NK-92 treated with Interleukin-12 subunit alpha and Interleukin-12 subunit beta, amount 100 ng/mL, for 24 hours (cell line): ENCODE results near the gene NHERF2.

Experiments
- DNase-seq: peaks from one replicate; lab custom pipeline; 2025; lab: John Stamatoyannopoulos, UW

Gene NHERF2

DNA sequence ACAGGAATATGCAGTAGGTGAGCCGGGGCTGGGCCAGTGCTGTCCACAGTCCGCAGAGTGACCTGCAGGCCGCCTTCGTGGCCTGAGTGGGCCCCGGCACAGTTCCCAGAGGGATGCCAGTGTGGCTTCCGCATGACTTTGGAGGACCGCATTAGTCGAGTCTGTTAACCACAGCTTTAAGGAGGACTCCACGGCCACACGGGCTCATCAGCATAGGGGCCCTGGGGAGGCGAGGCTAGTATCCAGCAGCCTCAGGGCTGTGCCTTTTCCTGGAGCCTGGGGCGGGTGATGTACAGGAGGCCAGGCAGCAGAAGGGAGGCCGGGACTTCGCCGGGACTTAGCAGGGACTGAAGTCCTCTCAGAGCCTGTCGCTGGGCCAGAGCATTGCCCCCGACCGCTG is 34.3 kb downstream of the NHERF2 start:
- no peak for DNase-seq

DNA sequence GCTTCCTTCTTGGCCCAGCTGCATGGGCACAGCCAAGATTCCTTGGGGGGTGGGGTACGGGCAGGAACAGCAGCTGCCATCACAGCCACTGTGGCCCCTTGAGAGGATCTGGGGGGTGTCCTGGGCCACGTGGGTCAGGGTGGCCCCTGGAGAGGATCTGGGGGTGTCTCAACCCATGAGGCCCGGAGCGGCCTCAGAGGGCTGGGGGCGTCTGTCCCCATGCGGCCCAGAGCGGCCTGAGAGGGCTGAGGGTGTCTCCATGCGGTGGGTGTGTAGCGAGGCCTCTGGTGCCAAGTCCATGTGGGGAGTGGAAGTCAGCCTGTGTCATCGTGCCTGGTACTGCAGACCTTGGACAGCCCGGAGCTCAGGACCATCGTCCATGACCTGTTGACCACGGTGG is 34.8 kb downstream of the NHERF2 start:
- DNase-seq = no peak

DNA sequence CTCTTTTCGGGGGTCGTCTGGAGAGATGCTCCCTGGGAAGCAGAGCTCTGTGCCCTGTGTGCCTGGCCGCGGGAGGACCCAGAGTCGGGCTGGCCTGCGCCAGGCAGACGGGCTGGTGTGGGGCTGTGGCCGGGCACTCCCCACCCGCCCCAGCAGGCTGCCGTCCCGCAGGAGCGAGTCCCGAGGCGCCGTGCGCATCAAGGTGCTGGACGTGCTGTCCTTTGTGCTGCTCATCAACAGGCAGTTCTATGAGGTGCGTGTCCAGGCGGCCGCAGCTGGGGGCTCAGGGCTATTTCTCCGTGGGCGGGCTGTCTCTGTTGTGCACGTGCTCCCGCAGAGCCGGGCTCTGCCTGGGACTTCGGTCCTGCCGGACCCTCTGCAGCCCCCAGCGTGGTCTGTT is 36.1 kb downstream of the NHERF2 start:
- no peak for DNase-seq

- DNase-seq = no peak
Observed at GRCh38 chr16:2063861-2064260, 37.2 kb downstream of the NHERF2 start.

DNA sequence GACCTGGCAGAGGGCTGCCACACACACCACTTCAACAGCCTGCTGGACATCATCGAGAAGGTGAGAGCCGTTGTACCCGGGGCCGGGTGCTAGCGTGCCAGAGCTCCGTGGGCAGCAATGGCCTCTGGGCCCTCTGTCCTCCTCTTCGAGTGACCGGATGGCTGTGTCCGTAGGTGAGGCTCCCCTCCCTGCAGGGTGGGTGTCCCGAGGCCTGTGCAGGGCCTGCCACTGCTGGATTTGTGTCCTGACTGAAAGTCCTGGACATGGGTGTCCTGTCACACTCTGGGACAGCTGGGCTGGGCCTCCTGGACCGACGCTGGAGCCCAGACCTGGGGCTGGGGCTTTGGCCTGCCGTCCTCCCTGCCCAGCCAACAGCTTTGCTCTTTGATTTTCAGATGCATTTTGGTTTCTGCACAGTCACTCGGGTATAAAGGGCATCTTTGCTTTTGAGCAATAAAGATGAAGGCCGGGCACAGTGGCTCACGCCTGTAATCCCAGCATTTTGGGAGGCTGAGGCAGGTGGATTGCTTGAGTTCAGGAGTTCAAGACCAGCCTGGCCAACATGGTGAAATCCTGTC is 37.8 kb downstream of the NHERF2 start:
- no peak for DNase-seq

DNA sequence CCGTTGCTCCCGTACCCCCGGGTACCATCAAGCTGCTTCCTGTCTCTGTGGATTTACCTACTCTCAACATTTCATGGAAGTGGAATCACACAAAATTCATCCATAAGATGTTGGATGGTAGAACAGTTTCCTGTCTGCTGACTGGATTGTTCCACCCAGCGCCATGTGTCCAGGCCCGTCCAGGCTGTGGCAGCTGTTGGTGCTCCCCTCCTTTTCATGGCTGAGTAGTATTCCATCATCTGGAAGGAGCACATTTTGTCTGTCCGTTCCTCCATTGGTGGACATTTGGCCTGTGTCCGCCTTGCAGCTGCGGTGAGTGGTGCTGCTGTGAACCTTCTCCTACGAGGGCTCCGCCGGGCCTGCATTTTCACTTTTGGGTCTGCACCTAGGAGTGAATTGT is 39.4 kb downstream of the NHERF2 start:
- no peak for DNase-seq

GRCh38 chr16:2070576-2071453 is 44.1 kb downstream of the NHERF2 start:
- DNase-seq = no peak

DNA sequence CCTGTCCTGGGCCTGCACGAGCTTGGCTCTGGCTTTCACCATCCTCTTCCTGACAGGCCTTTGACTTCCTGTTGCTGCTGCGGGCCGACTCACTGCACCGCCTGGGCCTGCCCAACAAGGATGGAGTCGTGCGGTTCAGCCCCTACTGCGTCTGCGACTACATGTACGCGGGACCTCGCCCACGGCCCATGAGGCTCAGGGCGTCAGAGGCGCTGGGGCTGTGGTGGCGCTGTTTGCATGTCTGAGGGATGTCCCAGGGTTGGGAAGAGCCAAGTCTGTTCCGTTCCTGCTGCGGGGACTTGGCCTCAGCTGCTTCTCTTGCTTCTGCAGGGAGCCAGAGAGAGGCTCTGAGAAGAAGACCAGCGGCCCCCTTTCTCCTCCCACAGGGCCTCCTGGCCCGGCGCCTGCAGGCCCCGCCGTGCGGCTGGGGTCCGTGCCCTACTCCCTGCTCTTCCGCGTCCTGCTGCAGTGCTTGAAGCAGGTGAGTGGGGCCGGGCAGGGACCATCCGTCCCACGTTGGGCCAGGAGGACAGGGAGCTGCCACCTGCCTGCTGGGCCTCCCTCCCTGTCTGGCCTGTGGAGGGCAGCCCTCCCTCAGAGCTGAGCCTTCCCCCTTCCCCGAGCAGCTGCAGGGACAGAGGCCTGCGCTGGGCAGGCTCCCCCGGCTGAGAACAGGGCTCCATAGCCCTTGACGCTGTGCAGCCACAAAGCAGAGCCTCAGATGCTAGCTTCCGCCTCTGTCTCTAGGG is 44.9 kb downstream of the NHERF2 start:
- DNase-seq = no peak

- DNase-seq = no peak
Observed at GRCh38 chr16:2072926-2073325, 46.2 kb downstream of the NHERF2 start.

- DNase-seq = no peak
Observed at GRCh38 chr16:2074071-2074470, 47.4 kb downstream of the NHERF2 start.

DNA sequence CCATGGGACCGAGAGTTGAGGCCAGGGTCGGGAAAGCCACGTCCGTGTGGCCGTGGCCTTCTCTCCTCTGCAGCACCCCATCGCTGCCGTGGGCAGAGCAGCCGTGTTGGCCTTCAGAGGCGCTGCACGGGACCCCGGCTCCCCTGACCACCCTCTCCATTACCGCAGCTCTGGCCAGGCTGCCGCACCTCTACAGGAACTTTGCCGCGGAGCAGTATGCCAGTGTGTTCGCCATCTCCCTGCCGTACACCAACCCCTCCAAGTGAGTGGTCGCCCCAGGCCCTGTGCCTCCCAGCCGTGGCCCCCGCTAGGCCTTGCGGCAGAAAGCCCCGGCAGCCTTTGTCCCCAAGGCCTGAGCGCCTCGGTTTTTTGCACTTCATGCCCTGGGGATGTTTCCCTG is 48.9 kb downstream of the NHERF2 start:
- no peak for DNase-seq

- no peak for DNase-seq
Observed at GRCh38 chr16:2076072-2076865, 49.6 kb downstream of the NHERF2 start.

GRCh38 chr16:2077016-2077415 is 50.3 kb downstream of the NHERF2 start:
- no peak for DNase-seq

- DNase-seq = no peak
Observed at GRCh38 chr16:2077696-2078095, 51.0 kb downstream of the NHERF2 start.

GRCh38 chr16:2078096-2078495 is 51.4 kb downstream of the NHERF2 start:
- DNase-seq = no peak

DNA sequence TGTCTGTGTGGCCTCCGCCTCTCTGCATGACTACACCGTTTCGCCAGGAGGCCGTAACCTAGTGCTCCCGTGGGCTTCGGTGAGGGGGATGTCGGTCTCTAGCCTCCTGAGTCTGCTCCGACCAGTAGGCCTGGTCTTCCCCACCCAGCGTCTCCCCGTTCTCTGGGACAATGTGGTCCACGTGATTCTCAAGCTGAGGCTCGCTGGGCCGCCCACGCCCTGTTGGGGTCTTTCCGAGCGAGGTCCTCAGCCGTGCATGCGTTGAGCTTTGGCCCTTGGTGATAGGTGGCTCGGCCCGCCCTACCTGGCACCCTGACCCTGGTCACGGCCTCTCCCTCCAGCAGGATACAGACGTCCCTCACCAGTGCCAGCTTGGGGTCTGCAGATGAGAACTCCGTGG is 52.0 kb downstream of the NHERF2 start:
- no peak for DNase-seq

DNA sequence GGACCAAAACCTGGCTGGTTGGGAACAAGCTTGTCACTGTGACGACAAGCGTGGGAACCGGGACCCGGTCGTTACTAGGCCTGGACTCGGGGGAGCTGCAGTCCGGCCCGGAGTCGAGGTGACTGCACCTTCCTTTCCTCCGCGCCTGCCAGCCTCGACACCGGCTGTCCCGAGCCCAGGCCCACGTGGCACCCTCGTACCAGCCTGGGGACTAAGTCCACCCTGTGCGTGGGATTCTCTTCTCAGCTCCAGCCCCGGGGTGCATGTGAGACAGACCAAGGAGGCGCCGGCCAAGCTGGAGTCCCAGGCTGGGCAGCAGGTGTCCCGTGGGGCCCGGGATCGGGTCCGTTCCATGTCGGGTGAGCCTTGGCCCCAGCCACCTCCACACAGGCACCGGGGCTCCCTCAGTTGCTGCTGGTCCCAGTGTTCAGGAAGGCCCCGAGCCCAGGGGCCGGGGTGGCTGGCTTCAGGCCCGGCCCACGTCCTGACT is 52.7 kb downstream of the NHERF2 start:
- DNase-seq = no peak

- no peak for DNase-seq
Observed at GRCh38 chr16:2079991-2080390, 53.3 kb downstream of the NHERF2 start.

DNA sequence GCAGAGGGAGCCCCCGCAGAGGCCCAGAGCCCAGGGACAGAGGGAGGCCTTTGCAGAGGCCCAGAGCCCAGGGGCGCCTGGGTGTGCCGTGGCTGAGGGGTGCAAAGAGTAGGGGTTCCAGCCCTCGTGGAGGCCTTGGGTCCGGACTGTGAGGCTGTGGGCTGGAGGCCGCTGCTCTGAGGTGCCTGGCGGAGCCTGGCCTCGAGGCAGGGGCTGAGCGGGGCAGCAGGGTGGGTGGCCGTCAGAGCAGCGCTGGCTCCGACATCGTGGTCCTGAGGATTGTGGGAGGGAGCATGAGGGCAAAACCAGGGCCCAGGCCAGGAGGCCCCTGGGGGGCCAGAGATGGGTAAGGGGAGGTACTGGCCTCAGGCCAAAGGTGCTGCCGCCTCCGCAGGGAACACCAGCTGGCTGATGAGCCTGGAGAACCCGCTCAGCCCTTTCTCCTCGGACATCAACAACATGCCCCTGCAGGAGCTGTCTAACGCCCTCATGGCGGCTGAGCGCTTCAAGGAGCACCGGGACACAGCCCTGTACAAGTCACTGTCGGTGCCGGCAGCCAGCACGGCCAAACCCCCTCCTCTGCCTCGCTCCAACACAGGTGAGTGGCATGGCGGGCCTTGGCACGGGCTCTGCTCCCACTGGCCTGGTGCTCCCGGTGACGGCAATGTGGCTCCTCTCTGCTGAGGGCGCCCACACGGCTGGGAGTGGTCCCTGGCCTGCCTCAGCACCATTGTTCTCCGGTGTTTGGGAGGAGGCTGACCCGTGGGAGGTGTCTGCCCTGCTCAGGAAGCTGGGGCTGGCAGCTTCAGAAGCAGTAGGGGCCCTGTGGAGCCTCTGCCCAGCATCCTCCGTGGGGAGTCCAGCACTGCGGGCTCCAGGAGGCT is 54.7 kb downstream of the NHERF2 start:
- DNase-seq = no peak

- DNase-seq = no peak
Observed at GRCh38 chr16:2082171-2082982, 55.7 kb downstream of the NHERF2 start.
